GM12878 (cell line): ENCODE results near the gene C1QL2. TPM values are rescaled to one million over a fixed set of nuclear protein-coding genes. Genes with fewer than 3 reads are reported as not detected.

Experiments
- BHLHE40 ChIP-seq, 2 experiments: fragments of 450-650 bp in 1 of 2; IDR thresholded peaks; 2 replicates each; pipeline ENCODE4 v1.6.1; 2011 to 2017; ENCODE audit warnings: low read depth in 2 of 2, borderline replicate concordance in 1 of 2, improper control_type of control experiment in 1 of 2, low read length in 1 of 2, mild to moderate bottlenecking in 1 of 2
- CHD2 ChIP-seq: IDR thresholded peaks from 2 replicates; pipeline ENCODE4 v1.6.1; 2011; ENCODE audit warnings: low read depth, low read length, improper control_type of control experiment, borderline replicate concordance
- MXI1 ChIP-seq: fragments of 150-350 bp; IDR thresholded peaks from 2 replicates; pipeline ENCODE4 v1.6.1; 2011; ENCODE audit warnings: low read depth, mild to moderate bottlenecking, inconsistent platforms, low read length, improper control_type of control experiment
- NR2C2 ChIP-seq: IDR thresholded peaks from 2 replicates; pipeline ENCODE4 v1.6.1; 2011; ENCODE audit warnings: borderline replicate concordance, low read depth; ENCODE audit not compliant: control insufficient read depth, insufficient read length
- STAT1 ChIP-seq: fragments of 450-650 bp; conservative IDR thresholded peaks from 2 replicates; pipeline ENCODE4 v1.6.1; 2014; ENCODE audit warnings: antibody characterized with exemption, mild to moderate bottlenecking
- TARDBP ChIP-seq: IDR thresholded peaks from 2 replicates; pipeline ENCODE4 v1.6.1; 2016; ENCODE audit warnings: borderline replicate concordance
- ZNF207 ChIP-seq: fragments of 450-650 bp; IDR thresholded peaks from 2 replicates; pipeline ENCODE4 v1.6.1; 2014; ENCODE audit warnings: antibody characterized with exemption, mild to moderate bottlenecking, borderline replicate concordance
- polyA plus RNA-seq, 11 experiments: library from polyadenylated mRNA; depleted of rRNA in 4 of 11; unstranded in 6 of 11; stranded (reverse) in 5 of 11; fragments of >200 nt; fragmentation: Nextera tagmentation in 4 of 11; fragmentation: Illumina TruSeq in 1 of 11; extraction: Ambion mirVana in 4 of 11; extraction: Trizol in 1 of 11; gene quantifications; 1 replicate in 1 of 11; 2 replicates in 10 of 11; pipeline versions ENCODE4 v1.2.1 to v1.2.3, GENCODE V29; 2011 to 2016; ENCODE audit warnings: inconsistent platforms in 2 of 11, missing spikeins in 2 of 11, low read depth in 1 of 11
- total RNA-seq, 4 experiments: library from RNA; depleted of rRNA in 3 of 4; stranded (reverse); fragments of >200 nt in 3 of 4; fragmentation: Illumina TruSeq in 1 of 4; extraction: Trizol in 1 of 4; gene quantifications; 2 replicates each; pipeline versions ENCODE4 v1.2.1 to v1.2.3, GENCODE V29; 2013 to 2021
- TF ChIP-seq, protein P1 (sequence below): IDR thresholded peaks from 2 replicates; pipeline ENCODE4 v1.6.1; 2012; ENCODE audit warnings: improper control_type of control experiment, low read depth, low read length; ENCODE audit not compliant: insufficient replicate concordance
- TF ChIP-seq, protein P2 (sequence below): IDR thresholded peaks from 2 replicates; pipeline ENCODE4 v1.6.1; 2011; ENCODE audit warnings: borderline replicate concordance, low read depth, mild to moderate bottlenecking, moderate library complexity, low read length; ENCODE audit not compliant: insufficient read depth, poor library complexity, severe bottlenecking

The C1QL2 gene
- total and polyA plus RNA-seq, 10 of the 15 experiments (the other 5 are each of a cell fraction or from before 2014, with no cell fraction given), result not detected

DNA sequence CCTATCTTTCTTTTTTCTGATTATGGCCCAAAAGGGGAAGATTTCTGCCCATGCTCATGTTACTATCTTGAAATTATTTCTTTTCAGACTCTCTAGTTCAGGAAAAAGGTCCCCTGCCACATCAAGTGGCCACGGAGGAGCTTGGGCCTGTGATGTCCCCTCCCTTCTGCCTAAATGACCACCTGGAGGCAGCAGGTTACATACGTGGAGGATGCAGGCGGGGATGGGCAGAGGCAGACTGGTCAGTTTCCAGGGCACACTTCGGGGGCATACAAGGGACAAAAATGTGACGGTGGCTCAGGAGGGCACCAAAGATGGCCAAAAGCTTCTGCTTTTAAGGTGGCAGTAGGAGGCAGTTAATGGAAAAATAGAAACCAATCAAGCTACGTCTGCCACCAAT, 34.3 kb upstream of the C1QL2 start (continued):
- no peak for TF ChIP-seq BHLHE40 (IDR thresholded peaks at IDR 0.05; ENCODE audit: borderline replicate concordance in 1 of 2, low read depth in 2 of 2, low read length in 1 of 2)
- TF ChIP-seq MXI1, result no peak
- TF ChIP-seq, protein P1, sequence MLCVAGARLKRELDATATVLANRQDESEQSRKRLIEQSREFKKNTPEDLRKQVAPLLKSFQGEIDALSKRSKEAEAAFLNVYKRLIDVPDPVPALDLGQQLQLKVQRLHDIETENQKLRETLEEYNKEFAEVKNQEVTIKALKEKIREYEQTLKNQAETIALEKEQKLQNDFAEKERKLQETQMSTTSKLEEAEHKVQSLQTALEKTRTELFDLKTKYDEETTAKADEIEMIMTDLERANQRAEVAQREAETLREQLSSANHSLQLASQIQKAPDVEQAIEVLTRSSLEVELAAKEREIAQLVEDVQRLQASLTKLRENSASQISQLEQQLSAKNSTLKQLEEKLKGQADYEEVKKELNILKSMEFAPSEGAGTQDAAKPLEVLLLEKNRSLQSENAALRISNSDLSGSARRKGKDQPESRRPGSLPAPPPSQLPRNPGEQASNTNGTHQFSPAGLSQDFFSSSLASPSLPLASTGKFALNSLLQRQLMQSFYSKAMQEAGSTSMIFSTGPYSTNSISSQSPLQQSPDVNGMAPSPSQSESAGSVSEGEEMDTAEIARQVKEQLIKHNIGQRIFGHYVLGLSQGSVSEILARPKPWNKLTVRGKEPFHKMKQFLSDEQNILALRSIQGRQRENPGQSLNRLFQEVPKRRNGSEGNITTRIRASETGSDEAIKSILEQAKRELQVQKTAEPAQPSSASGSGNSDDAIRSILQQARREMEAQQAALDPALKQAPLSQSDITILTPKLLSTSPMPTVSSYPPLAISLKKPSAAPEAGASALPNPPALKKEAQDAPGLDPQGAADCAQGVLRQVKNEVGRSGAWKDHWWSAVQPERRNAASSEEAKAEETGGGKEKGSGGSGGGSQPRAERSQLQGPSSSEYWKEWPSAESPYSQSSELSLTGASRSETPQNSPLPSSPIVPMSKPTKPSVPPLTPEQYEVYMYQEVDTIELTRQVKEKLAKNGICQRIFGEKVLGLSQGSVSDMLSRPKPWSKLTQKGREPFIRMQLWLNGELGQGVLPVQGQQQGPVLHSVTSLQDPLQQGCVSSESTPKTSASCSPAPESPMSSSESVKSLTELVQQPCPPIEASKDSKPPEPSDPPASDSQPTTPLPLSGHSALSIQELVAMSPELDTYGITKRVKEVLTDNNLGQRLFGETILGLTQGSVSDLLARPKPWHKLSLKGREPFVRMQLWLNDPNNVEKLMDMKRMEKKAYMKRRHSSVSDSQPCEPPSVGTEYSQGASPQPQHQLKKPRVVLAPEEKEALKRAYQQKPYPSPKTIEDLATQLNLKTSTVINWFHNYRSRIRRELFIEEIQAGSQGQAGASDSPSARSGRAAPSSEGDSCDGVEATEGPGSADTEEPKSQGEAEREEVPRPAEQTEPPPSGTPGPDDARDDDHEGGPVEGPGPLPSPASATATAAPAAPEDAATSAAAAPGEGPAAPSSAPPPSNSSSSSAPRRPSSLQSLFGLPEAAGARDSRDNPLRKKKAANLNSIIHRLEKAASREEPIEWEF, result no peak
- no peak for TF ChIP-seq TARDBP
- no peak for TF ChIP-seq CHD2
- no peak for TF ChIP-seq ZNF207
- no peak for TF ChIP-seq NR2C2
- no peak for TF ChIP-seq STAT1
- TF ChIP-seq, protein P2, sequence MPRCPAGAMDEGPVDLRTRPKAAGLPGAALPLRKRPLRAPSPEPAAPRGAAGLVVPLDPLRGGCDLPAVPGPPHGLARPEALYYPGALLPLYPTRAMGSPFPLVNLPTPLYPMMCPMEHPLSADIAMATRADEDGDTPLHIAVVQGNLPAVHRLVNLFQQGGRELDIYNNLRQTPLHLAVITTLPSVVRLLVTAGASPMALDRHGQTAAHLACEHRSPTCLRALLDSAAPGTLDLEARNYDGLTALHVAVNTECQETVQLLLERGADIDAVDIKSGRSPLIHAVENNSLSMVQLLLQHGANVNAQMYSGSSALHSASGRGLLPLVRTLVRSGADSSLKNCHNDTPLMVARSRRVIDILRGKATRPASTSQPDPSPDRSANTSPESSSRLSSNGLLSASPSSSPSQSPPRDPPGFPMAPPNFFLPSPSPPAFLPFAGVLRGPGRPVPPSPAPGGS, result no peak
